Measurements from ENCODE around the gene PCDHB13. TPM values are rescaled to one million over a fixed set of nuclear protein-coding genes. Genes with fewer than 3 reads are reported as not detected.
"Not testable (repeated sequence)": the region's sequence is repeated elsewhere in the genome, so short reads cannot be mapped to it uniquely, and the experiment has no call there.

PCDHB13 gene
- not detected for total RNA-seq
- 0.06 TPM for polyA plus RNA-seq (2013, experiment 1 of 2)
- 0.11 TPM for polyA plus RNA-seq (2013, experiment 2 of 2)
- 0 to 0.60 (median 0.06) reads per million in 172 experiments for total RNA-seq

DNA sequence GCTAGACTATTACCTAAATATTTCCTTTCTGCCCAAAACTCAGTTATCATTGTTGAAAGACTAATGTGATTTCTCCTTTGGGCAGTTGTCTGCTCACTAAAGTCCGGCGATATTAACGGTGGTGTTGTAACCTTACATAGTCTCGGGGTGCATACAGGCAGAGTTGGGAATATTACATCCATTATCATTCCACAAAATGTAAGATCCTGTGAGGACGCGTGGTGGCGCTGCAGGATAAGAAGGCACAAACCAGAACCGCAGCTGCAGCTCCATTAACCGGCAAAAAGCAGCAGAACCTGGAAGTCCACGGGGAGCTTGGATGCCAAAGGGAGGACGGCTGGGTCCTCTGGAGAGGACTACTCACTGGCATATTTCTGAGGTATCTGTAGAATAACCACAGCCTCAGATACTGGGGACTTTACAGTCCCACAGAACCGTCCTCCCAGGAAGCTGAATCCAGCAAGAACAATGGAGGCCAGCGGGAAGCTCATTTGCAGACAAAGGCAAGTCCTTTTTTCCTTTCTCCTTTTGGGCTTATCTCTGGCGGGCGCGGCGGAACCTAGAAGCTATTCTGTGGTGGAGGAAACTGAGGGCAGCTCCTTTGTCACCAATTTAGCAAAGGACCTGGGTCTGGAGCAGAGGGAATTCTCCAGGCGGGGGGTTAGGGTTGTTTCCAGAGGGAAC lies at the start of gene PCDHB13:
Gene PCDHB13, plus strand, starts transcription at position 264 of the 684 bp plus-strand sequence. Its CDS starts 205 bp downstream, at position 469.
- H3K36me3 Mint-ChIP-seq (ENCODE audit: low read depth); H3K4me1 Mint-ChIP-seq (ENCODE audit: low read depth); POLR2A ChIA-PET; CTCF ChIA-PET; H3K27ac ChIP-seq (ENCODE audit: low read depth in 1 of 2, low read length in 2 of 2); H3K4me3 Mint-ChIP-seq; H3K9me3 Mint-ChIP-seq; H3K4me3 ChIP-seq (ENCODE audit: low read length); H3K4me1 ChIP-seq (ENCODE audit: insufficient read depth, low read length); H3K27ac Mint-ChIP-seq; ATAC-seq (ENCODE audit: poor library complexity); intact Hi-C loops (cut with DNase I, micrococcal nuclease); H3K36me3 ChIP-seq (ENCODE audit: insufficient read depth, low read length): not testable (repeated sequence)
- Histone ChIP-seq H3K27me3 (ENCODE audit: control insufficient read depth in 1 of 2, insufficient read depth in 2 of 2, low read length in 2 of 2) (peaks cover 17 to 52% of the 10 kb centered on the region in 2 experiments), H3K9me3 (ENCODE audit: control insufficient read depth in 1 of 2, insufficient read depth in 1 of 2, low read length in 2 of 2) (peaks cover 25 to 31% of the 10 kb centered on the region in 2 experiments)
- peaks cover 76% of the 10 kb centered on the region for H3K27me3 Mint-ChIP-seq
- DNase-seq, result peak in 4 of 14 experiments; percentile 17 to 53 (median 37)

DNA sequence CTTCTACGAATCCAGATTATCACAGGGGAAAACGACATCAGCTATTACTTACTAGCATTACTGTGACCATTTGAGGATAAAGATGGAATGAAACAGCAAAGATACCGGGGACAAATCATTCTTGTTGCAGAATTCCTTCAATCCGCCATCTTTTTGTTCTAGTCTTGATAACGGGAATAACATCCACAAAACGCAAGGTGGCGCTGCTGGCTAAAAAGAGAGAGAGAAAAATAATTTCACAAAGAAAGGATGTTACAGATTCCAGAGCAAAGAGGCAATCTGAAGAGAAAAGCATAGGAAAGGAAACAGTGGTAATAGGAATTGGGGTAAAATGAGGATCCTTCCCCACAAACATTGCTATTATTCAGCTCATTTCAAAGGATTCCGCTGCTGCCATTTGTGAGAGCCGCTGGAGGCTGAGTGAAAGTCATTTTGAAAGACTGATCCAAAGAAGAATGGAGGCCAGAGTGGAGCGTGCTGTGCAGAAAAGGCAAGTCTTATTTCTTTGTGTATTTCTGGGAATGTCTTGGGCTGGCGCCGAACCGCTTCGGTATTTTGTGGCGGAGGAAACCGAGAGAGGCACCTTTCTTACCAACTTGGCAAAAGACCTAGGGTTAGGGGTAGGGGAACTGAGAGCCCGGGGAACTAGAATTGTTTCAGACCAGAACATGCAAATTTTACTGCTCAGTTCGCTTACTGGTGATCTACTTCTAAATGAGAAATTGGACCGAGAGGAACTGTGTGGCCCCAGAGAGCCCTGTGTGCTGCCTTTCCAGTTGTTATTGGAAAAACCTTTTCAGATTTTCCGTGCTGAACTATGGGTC lies 41.1 kb upstream of the PCDHB13 start, which contains the start of gene PCDHB7:
Gene PCDHB7, plus strand, starts transcription at position 264 of the 824 bp plus-strand sequence. Its CDS starts 192 bp downstream, at position 456.
- Histone ChIP-seq H3K36me3 (ENCODE audit: insufficient read depth, low read length) (no peaks in the 10 kb centered on the region), H3K4me1 (ENCODE audit: insufficient read depth, low read length) (no peaks in the 10 kb centered on the region), H3K4me3 (ENCODE audit: low read length) (no peak within 1 kb of the TSS), H3K27me3 (ENCODE audit: control insufficient read depth in 1 of 2, insufficient read depth in 2 of 2, low read length in 2 of 2) (peaks cover 12 to 40% of the 10 kb centered on the region in 2 experiments), H3K27ac (ENCODE audit: low read depth in 1 of 2, low read length in 2 of 2) (no peak within 1 kb of the TSS), H3K9me3 (ENCODE audit: control insufficient read depth in 1 of 2, insufficient read depth in 1 of 2, low read length in 2 of 2) (peaks cover 5 to 13% of the 10 kb centered on the region in 2 experiments)
- Mint-ChIP-seq H3K4me3 (no peak within 1 kb of the TSS), H3K4me1 (ENCODE audit: low read depth) (peaks cover 6% of the 10 kb centered on the region), H3K9me3 (peaks cover 7% of the 10 kb centered on the region), H3K36me3 (ENCODE audit: low read depth) (no peaks in the 10 kb centered on the region), H3K27ac (no peak within 1 kb of the TSS), H3K27me3 (peaks cover 51% of the 10 kb centered on the region)
- CTCF ChIA-PET, result no interaction called here
- POLR2A ChIA-PET, result no interaction called here
- intact Hi-C loops (cut with DNase I, micrococcal nuclease), result no loop called here
- peak in 5 of 14 experiments; percentile 11 to 36 (median 17) for DNase-seq
- TF ChIP-seq, protein P1, sequence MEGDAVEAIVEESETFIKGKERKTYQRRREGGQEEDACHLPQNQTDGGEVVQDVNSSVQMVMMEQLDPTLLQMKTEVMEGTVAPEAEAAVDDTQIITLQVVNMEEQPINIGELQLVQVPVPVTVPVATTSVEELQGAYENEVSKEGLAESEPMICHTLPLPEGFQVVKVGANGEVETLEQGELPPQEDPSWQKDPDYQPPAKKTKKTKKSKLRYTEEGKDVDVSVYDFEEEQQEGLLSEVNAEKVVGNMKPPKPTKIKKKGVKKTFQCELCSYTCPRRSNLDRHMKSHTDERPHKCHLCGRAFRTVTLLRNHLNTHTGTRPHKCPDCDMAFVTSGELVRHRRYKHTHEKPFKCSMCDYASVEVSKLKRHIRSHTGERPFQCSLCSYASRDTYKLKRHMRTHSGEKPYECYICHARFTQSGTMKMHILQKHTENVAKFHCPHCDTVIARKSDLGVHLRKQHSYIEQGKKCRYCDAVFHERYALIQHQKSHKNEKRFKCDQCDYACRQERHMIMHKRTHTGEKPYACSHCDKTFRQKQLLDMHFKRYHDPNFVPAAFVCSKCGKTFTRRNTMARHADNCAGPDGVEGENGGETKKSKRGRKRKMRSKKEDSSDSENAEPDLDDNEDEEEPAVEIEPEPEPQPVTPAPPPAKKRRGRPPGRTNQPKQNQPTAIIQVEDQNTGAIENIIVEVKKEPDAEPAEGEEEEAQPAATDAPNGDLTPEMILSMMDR (IDR thresholded peaks at IDR 0.05), result peak; percentile 37
- no peak for ATAC-seq (ENCODE audit: poor library complexity)

DNA sequence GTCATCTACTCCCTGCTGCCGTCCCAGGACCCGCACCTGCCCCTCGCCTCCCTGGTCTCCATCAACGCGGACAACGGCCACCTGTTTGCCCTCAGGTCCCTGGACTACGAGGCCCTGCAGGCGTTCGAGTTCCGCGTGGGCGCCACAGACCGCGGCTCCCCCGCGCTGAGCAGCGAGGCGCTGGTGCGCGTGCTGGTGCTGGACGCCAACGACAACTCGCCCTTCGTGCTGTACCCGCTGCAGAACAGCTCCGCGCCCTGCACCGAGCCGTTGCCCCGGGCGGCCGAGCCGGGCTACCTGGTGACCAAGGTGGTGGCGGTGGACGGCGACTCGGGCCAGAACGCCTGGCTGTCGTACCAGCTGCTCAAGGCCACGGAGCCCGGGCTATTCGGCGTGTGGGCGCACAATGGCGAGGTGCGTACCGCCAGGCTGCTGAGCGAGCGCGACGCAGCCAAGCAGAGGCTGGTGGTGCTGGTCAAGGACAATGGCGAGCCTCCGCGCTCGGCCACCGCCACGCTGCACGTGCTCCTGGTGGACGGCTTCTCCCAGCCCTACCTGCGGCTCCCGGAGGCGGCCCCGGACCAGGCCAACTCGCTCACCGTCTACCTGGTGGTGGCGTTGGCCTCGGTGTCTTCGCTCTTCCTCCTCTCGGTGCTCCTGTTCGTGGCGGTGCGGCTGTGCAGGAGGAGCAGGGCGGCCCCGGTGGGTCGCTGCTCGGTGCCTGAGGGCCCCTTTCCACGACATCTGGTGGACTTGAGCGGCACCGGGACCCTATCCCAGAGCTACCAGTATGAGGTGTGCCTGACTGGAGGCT lies 39.2 kb upstream of the PCDHB13 start:
- DNase-seq; POLR2A ChIA-PET; H3K4me3 ChIP-seq (ENCODE audit: low read length); H3K4me1 Mint-ChIP-seq (ENCODE audit: low read depth); H3K27ac ChIP-seq (ENCODE audit: low read depth in 1 of 2, low read length in 2 of 2); ATAC-seq (ENCODE audit: poor library complexity); H3K9me3 Mint-ChIP-seq; H3K4me1 ChIP-seq (ENCODE audit: insufficient read depth, low read length); intact Hi-C loops (cut with DNase I, micrococcal nuclease); CTCF ChIA-PET; H3K36me3 ChIP-seq (ENCODE audit: insufficient read depth, low read length); H3K36me3 Mint-ChIP-seq (ENCODE audit: low read depth); H3K4me3 Mint-ChIP-seq; H3K27ac Mint-ChIP-seq: not testable (repeated sequence)
- Histone ChIP-seq H3K27me3 (ENCODE audit: control insufficient read depth in 1 of 2, insufficient read depth in 2 of 2, low read length in 2 of 2) (peaks cover 18 to 41% of the 10 kb centered on the region in 2 experiments), H3K9me3 (ENCODE audit: control insufficient read depth in 1 of 2, insufficient read depth in 1 of 2, low read length in 2 of 2) (peaks cover 5 to 17% of the 10 kb centered on the region in 2 experiments)
- H3K27me3 Mint-ChIP-seq, result peaks cover 35% of the 10 kb centered on the region
